ENCODE results near the gene BICC1.

- no peak for TF ChIP-seq CTCF (conservative IDR thresholded peaks at IDR 0.05 in 1 of 2, IDR thresholded peaks at IDR 0.05 in 1 of 2; ENCODE audit: extremely low read depth in 1 of 2, insufficient read depth in 1 of 2, low read depth in 1 of 2, low read length in 2 of 2)
- TF ChIP-seq EZH2 (IDR thresholded peaks at IDR 0.05; ENCODE audit: borderline replicate concordance, low read length), result no peak
Measured at GRCh38 chr10:58547963-58548362, 35.3 kb downstream of the BICC1 start.
